Retinal pigment epithelial cell (primary cell): ENCODE results near the gene CDK15.

Experiments used
- DNase-seq: peaks from one replicate; pipeline ENCODE4 v3.0.0-alpha.2; 2010; ENCODE audit warnings: low read depth
- H3K4me3 ChIP-seq: 2 replicates; pipeline ENCODE4 v1.5.1; 2011; ENCODE audit warnings: mild to moderate bottlenecking, low read length, control low read depth, moderate library complexity
- CTCF ChIP-seq: conservative IDR thresholded peaks from 2 replicates; pipeline ENCODE4 v1.5.1; 2011; ENCODE audit warnings: low read depth, low read length, control low read depth, inconsistent platforms

CDK15 gene

GRCh38 chr2:201828220-201828619, 21.9 kb downstream of the CDK15 start:
- H3K4me3 ChIP-seq = no peak overlapping the region
- no peak for TF ChIP-seq CTCF
- DNase-seq = no peak

DNA sequence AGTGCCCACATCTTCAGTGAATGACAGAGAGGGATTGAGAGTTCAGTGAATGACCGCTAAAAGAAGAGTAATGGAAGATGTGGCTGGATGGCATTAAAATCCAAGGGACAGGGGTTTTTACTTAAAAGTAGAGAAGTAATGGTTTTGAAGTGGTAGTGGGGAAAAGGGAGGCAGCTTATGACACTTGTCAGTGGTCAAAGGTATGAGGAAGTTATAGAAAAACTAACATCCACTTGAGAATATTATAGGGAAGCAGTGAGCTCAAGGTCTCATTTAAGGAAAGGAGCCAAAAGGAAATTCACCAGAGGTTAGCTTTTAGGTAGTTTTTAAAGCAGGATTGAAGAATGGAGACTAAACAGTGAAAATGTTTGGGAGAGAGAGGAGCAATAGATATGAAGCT, 24.3 kb downstream of the CDK15 start:
- DNase-seq = no peak
- TF ChIP-seq CTCF = no peak
- no peak overlapping the region for H3K4me3 ChIP-seq

- no peak overlapping the region for H3K4me3 ChIP-seq
- DNase-seq = peak; percentile 42
- no peak for TF ChIP-seq CTCF
These were observed 25.1 kb downstream of the CDK15 start for GRCh38 chr2:201831469-201831868.

- no peak for TF ChIP-seq CTCF
- no peak overlapping the region for H3K4me3 ChIP-seq
- no peak for DNase-seq
These were observed 27.4 kb downstream of the CDK15 start for GRCh38 chr2:201833781-201834180.

DNA sequence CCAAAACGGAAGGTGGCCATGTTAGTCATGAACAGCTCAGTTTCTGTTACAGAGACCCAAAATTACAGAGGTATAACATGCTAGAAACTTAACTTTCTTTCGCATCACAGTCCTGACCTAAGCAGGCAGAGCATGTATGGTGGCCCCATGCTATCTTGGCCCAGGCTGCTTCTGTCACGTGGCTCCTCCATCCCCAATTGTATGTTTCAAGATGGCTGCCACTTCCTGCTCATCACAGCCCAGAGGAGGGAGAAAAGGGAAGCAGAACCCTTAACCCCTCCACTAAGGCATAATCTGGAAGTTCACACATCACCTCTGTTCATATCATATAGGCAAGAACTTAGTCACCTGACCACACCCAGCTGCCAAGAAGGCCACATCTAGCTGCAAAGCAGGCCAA, 28.7 kb downstream of the CDK15 start:
- TF ChIP-seq CTCF = no peak
- no peak overlapping the region for H3K4me3 ChIP-seq
- no peak for DNase-seq

GRCh38 chr2:201837391-201837790, 31.1 kb downstream of the CDK15 start:
- DNase-seq = no peak
- no peak overlapping the region for H3K4me3 ChIP-seq
- no peak for TF ChIP-seq CTCF

DNA sequence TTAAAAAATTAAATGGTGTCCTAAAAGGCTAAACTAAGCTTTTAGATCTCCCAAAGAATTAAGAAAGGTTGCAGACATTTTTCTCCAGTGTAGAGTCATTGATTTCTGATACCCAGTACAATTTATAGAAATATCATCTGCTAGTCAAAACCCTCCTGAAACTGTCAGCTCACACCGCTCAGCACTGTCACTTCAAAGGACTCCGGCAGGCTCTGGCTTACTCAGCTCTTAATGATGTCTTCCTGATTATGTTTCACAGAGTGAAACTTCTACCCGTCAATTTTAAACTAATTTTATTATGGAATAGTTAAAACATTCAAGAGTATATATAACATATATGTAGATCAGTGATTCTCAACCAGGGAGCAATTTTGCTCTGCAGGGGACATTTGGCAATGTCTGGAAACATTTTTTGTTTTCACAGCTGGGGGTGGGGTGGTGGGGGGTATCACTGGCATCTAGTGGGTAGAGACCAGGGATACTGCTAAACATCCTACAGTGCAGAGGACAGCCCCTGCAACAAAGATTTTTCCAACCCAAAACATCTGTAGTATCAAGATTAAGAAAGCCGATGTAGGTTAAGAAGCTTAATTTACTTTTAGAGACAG, 31.6 kb downstream of the CDK15 start:
- H3K4me3 ChIP-seq = no peak overlapping the region
- DNase-seq = no peak
- no peak for TF ChIP-seq CTCF
